COR-L47 (cell line): ENCODE data around the gene INTS4.
"Not testable (repeated sequence)": the region's sequence is repeated elsewhere in the genome, so short reads cannot be mapped to it uniquely, and the experiment has no call there.

Source experiments
- DNase-seq: peaks from one replicate; lab custom pipeline; 2025; lab: John Stamatoyannopoulos, UW

Gene INTS4

GRCh38 chr11:77994434-77995362 is at the start of gene INTS4:
Gene INTS4, minus strand, starts transcription at chr11:77994668. Its CDS starts 25 bp downstream, at chr11:77994643.
- DNase-seq, result peak; percentile 100

GRCh38 chr11:78041843-78042440 is 47.5 kb upstream of the INTS4 start:
- DNase-seq, result no peak

- not testable (repeated sequence) for DNase-seq
Observed at GRCh38 chr11:78041380-78041719, 46.9 kb upstream of the INTS4 start.

- no peak for DNase-seq
Observed at GRCh38 chr11:78040691-78041379, 46.4 kb upstream of the INTS4 start.

GRCh38 chr11:78039919-78040671 is 45.6 kb upstream of the INTS4 start:
- DNase-seq, result peak; percentile 83

GRCh38 chr11:78039391-78039918 is 45.0 kb upstream of the INTS4 start:
- DNase-seq, result no peak

GRCh38 chr11:78038697-78039313 is 44.3 kb upstream of the INTS4 start:
- DNase-seq, result no peak

- DNase-seq, result no peak
Observed at GRCh38 chr11:78037825-78038620, 43.6 kb upstream of the INTS4 start.

GRCh38 chr11:78037056-78037455 is 42.6 kb upstream of the INTS4 start:
- no peak for DNase-seq

- DNase-seq, result no peak
Observed at GRCh38 chr11:78036313-78036712, 41.8 kb upstream of the INTS4 start.

GRCh38 chr11:78034623-78035022 is 40.2 kb upstream of the INTS4 start:
- no peak for DNase-seq

- DNase-seq, result no peak
Observed at GRCh38 chr11:78033040-78033439, 38.6 kb upstream of the INTS4 start.

GRCh38 chr11:78032090-78032489 is 37.6 kb upstream of the INTS4 start:
- DNase-seq, result no peak

- DNase-seq, result no peak
Observed at GRCh38 chr11:78031629-78032028, 37.2 kb upstream of the INTS4 start.

- DNase-seq, result peak; percentile 99
Observed at GRCh38 chr11:78030429-78031325, 36.2 kb upstream of the INTS4 start.

- DNase-seq, result not testable (repeated sequence)
Observed at GRCh38 chr11:78028423-78028822, 34.0 kb upstream of the INTS4 start.

- no peak for DNase-seq
Observed at GRCh38 chr11:78027759-78028158, 33.3 kb upstream of the INTS4 start.

GRCh38 chr11:78025378-78025777 is 30.9 kb upstream of the INTS4 start:
- no peak for DNase-seq

GRCh38 chr11:78023426-78023825 is 29.0 kb upstream of the INTS4 start:
- DNase-seq, result no peak
